Hepatocyte (in vitro differentiated cells): Measurements from ENCODE around the gene DUSP2.

Source experiments
- CTCF ChIP-seq: fragments of 200-600 bp; sonication (generic); IDR thresholded peaks from 2 replicates; pipeline ENCODE4 v1.5.1; 2016; ENCODE audit warnings: antibody characterized with exemption, mild to moderate bottlenecking; ENCODE audit not compliant: poor library complexity
- EZH2phosphoT487 ChIP-seq: fragments of 200-600 bp; sonication (generic); IDR thresholded peaks from one replicate; pipeline ENCODE4 v1.6.1; 2018; ENCODE audit warnings: antibody characterized with exemption, mild to moderate bottlenecking, low read depth, moderate library complexity; ENCODE audit not compliant: unreplicated experiment, severe bottlenecking

GRCh38 chr2:96135621-96136020 is 9.6 kb downstream of the DUSP2 start:
- TF ChIP-seq CTCF (no peak), EZH2phosphoT487 (no peak)
